GM06990 (cell line): ENCODE data around the gene SNRNP200.

ENCODE experiments used
- DNase-seq: peaks from one replicate; pipeline ENCODE4 v3.0.0-alpha.2; 2011; ENCODE audit not compliant: insufficient read length; ENCODE audit errors: extremely low read depth
- H3K27me3 ChIP-seq: replicated peaks from 2 replicates; pipeline ENCODE4 v1.6.0; 2011; ENCODE audit warnings: low read length; ENCODE audit not compliant: control insufficient read depth, insufficient read depth
- H3K36me3 ChIP-seq: 2 replicates; pipeline ENCODE4 v1.5.1; 2011; ENCODE audit warnings: low read length; ENCODE audit not compliant: control insufficient read depth, insufficient read depth
- H3K4me3 ChIP-seq: replicated peaks from 2 replicates; pipeline ENCODE4 v1.5.1; 2011; ENCODE audit warnings: low read depth, mild to moderate bottlenecking, control low read depth, low read length
- CTCF ChIP-seq: IDR thresholded peaks from 2 replicates; pipeline ENCODE4 v1.5.1; 2011; ENCODE audit warnings: low read length, control low read depth, mild to moderate bottlenecking, inconsistent platforms; ENCODE audit not compliant: insufficient read depth, poor library complexity, severe bottlenecking

The SNRNP200 gene

GRCh38 chr2:96319396-96319795, 14.1 kb upstream of the SNRNP200 start:
- Histone ChIP-seq H3K27me3 (no peaks in the 10 kb centered on the region), H3K36me3 (no peaks in the 10 kb centered on the region), H3K4me3 (no peak overlapping the region)
- DNase-seq: no peak
- no peak for TF ChIP-seq CTCF

GRCh38 chr2:96318723-96319122, 13.4 kb upstream of the SNRNP200 start:
- no peaks in the 10 kb centered on the region for H3K36me3 ChIP-seq
- DNase-seq: no peak
- TF ChIP-seq CTCF: no peak
- no peak overlapping the region for H3K4me3 ChIP-seq
- no peaks in the 10 kb centered on the region for H3K27me3 ChIP-seq

DNA sequence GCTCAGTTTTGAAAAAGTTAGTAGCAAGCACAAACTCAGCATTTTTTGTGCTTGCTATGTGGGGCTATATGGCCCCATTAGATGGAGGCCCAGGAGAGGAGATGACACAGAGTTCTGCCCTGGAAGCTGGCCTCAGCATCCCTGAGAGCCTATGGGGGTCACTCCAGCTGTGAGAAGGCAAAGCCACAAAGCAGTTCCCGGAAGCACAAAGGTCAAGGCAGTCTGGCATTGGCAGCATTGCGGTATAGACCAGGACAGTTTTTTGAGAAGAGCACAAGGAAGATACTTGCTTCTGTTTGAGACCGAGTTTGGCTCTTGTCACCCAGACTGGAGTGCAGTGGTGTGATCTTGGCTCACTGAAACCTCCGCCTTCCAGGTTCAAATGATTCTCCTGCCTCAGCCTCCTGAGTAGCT, 12.2 kb upstream of the SNRNP200 start:
- no peak overlapping the region for H3K4me3 ChIP-seq
- no peaks in the 10 kb centered on the region for H3K27me3 ChIP-seq
- H3K36me3 ChIP-seq: no peaks in the 10 kb centered on the region
- TF ChIP-seq CTCF: no peak
- no peak for DNase-seq

- no peaks in the 10 kb centered on the region for H3K27me3 ChIP-seq
- DNase-seq: no peak
- TF ChIP-seq CTCF: no peak
- H3K36me3 ChIP-seq: no peaks in the 10 kb centered on the region
- no peak overlapping the region for H3K4me3 ChIP-seq
These were observed 11.7 kb upstream of the SNRNP200 start for GRCh38 chr2:96316999-96317398.

GRCh38 chr2:96315400-96316071, 10.2 kb upstream of the SNRNP200 start:
- no peak for TF ChIP-seq CTCF
- DNase-seq: no peak
- Histone ChIP-seq H3K36me3 (no peaks in the 10 kb centered on the region), H3K4me3 (no peak overlapping the region), H3K27me3 (no peaks in the 10 kb centered on the region)

DNA sequence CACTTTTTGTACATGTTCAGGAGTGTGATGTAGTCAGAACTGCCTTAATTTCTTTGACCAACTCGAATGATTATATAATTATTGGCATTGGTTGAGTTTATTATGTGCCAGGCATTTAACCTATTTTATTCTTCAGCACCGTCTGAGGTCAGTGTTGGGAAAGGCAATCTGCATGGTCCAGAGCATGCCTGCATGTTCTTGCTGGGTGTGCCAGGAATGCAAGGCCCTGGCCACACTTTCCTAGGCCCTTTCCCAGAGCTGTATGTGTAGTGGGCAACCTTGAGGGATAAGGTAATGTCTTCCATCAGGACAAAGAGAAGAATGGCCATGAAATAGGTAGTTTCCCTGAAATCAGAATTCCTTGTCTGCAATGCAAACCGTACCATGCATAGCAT, 9.7 kb upstream of the SNRNP200 start:
- H3K4me3 ChIP-seq: no peak overlapping the region
- TF ChIP-seq CTCF: no peak
- DNase-seq: no peak

More for the DNA sequence above, 9.7 kb upstream of the SNRNP200 start:
- H3K27me3 ChIP-seq: no peaks in the 10 kb centered on the region
- no peaks in the 10 kb centered on the region for H3K36me3 ChIP-seq
